ENCODE results near the gene PITHD1.

PITHD1 gene

DNA sequence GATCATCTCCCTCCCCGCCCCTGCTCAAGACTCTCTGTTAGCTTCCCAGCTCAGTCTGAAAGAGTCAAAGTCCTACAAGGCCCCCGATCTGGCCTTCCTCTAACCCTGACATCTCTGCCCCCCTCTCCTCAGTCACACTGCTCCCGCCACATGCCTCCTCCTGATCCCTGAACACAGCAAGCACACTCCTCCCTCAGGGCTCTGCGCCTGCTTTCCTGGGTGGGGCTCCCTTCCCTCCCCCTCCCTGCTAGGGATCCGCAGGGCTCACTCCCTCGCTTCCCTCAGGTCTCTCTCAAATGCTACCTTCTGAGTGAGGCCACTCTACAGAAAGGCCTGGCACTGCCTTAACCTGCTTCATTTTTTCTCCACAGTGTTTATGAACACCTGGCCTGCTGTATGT, 28.1 kb downstream of the PITHD1 start:
- Histone ChIP-seq H3K36me3 (ENCODE audit: insufficient read depth, low read length) (peaks cover 4% of the 10 kb centered on the region; the same call in 1 of the 2 replicates), H3K9me3 (ENCODE audit: low read length) (no peaks in the 10 kb centered on the region), H3K9ac (ENCODE audit: low read length) (no peak overlapping the region), H3K9me2 (ENCODE audit: low read depth, low read length) (no peaks in the 10 kb centered on the region), H3K79me2 (ENCODE audit: insufficient read depth, low read length) (no peaks in the 10 kb centered on the region), H3F3A (ENCODE audit: insufficient read depth, low read length) (no peaks in the 10 kb centered on the region), H2AFZ (ENCODE audit: low read length) (no peak overlapping the region), H3K27me3 (ENCODE audit: insufficient read depth, low read length) (no peaks in the 10 kb centered on the region), H3K4me2 (ENCODE audit: low read length) (no peak overlapping the region), H3K4me3 (ENCODE audit: low read depth, low read length, poor library complexity, severe bottlenecking) (no peak overlapping the region), H3K27ac (ENCODE audit: low read depth, low read length, poor library complexity, severe bottlenecking) (no peak overlapping the region), H4K20me1 (ENCODE audit: insufficient read depth, low read length) (no peaks in the 10 kb centered on the region), H3K4me1 (ENCODE audit: insufficient read depth, low read length, severe bottlenecking) (peaks cover 18% of the 10 kb centered on the region)
- TF ChIP-seq, protein P1, sequence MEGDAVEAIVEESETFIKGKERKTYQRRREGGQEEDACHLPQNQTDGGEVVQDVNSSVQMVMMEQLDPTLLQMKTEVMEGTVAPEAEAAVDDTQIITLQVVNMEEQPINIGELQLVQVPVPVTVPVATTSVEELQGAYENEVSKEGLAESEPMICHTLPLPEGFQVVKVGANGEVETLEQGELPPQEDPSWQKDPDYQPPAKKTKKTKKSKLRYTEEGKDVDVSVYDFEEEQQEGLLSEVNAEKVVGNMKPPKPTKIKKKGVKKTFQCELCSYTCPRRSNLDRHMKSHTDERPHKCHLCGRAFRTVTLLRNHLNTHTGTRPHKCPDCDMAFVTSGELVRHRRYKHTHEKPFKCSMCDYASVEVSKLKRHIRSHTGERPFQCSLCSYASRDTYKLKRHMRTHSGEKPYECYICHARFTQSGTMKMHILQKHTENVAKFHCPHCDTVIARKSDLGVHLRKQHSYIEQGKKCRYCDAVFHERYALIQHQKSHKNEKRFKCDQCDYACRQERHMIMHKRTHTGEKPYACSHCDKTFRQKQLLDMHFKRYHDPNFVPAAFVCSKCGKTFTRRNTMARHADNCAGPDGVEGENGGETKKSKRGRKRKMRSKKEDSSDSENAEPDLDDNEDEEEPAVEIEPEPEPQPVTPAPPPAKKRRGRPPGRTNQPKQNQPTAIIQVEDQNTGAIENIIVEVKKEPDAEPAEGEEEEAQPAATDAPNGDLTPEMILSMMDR (IDR thresholded peaks at IDR 0.05; ENCODE audit: low read length): no peak
- TF ChIP-seq EZH2 (IDR thresholded peaks at IDR 0.05; ENCODE audit: borderline replicate concordance, low read length): no peak

DNA sequence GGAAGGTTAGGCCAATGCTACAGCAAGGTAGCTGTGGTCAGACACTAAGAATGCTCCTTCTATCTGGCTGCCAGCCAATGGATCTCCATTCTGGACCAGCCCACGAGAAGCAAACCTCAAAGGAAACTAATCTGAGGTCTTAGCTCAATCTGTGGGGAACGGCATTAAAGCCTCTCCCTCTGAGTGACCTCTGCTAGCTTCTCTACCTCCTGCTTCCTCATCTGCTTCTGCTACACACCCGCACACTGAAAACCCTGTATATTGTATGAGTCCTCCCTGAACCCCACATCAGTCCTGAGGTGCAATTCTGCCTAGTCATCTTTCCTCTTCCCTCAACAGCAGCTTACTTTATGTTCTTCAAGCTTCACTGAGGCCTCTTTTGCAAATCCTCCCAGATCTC, 29.2 kb downstream of the PITHD1 start:
- no peak overlapping the region for H2AFZ ChIP-seq (ENCODE audit: low read length)
- no peak overlapping the region for H3K4me2 ChIP-seq (ENCODE audit: low read length)
- H3K27ac ChIP-seq (ENCODE audit: low read depth, low read length, poor library complexity, severe bottlenecking): no peak overlapping the region
- H3F3A ChIP-seq (ENCODE audit: insufficient read depth, low read length): no peaks in the 10 kb centered on the region
- no peak overlapping the region for H3K9ac ChIP-seq (ENCODE audit: low read length)
- H3K36me3 ChIP-seq (ENCODE audit: insufficient read depth, low read length): peaks cover 4% of the 10 kb centered on the region; the same call in 1 of the 2 replicates
- H3K4me1 ChIP-seq (ENCODE audit: insufficient read depth, low read length, severe bottlenecking): peaks cover 13% of the 10 kb centered on the region
- no peaks in the 10 kb centered on the region for H3K9me3 ChIP-seq (ENCODE audit: low read length)
- H4K20me1 ChIP-seq (ENCODE audit: insufficient read depth, low read length): no peaks in the 10 kb centered on the region
- no peaks in the 10 kb centered on the region for H3K79me2 ChIP-seq (ENCODE audit: insufficient read depth, low read length)
- no peaks in the 10 kb centered on the region for H3K9me2 ChIP-seq (ENCODE audit: low read depth, low read length)
- TF ChIP-seq, protein P1 (IDR thresholded peaks at IDR 0.05; ENCODE audit: low read length): no peak
- no peak for TF ChIP-seq EZH2 (IDR thresholded peaks at IDR 0.05; ENCODE audit: borderline replicate concordance, low read length)
- no peaks in the 10 kb centered on the region for H3K27me3 ChIP-seq (ENCODE audit: insufficient read depth, low read length)
- no peak overlapping the region for H3K4me3 ChIP-seq (ENCODE audit: low read depth, low read length, poor library complexity, severe bottlenecking)

DNA sequence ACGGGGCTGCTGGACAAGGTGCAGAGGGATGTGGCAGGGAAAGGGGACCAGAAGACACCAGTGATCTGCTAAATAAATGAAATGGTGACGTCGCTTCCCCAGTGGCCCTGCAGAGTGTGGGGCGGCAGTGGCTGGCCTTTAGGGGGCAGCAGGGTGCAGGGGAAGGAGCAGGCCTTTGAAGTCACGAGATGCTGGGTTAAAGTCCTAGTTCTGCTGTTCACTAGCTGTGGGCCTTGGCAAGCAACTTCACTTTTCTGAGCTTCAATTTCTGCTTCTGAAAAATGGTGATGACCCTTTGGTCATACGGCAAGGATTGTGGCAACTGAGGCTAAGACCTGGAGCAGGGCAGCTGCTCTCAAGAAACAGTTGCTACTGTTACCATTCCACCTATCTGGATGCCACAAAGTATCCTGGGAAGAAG, 31.5 kb downstream of the PITHD1 start:
- TF ChIP-seq, protein P1 (IDR thresholded peaks at IDR 0.05; ENCODE audit: low read length): peak; percentile 96
- TF ChIP-seq EZH2 (IDR thresholded peaks at IDR 0.05; ENCODE audit: borderline replicate concordance, low read length): no peak
- no peaks in the 10 kb centered on the region for H4K20me1 ChIP-seq (ENCODE audit: insufficient read depth, low read length)
- peaks cover 11% of the 10 kb centered on the region; the same call in 1 of the 2 replicates for H3K36me3 ChIP-seq (ENCODE audit: insufficient read depth, low read length)
- no peaks in the 10 kb centered on the region for H3K79me2 ChIP-seq (ENCODE audit: insufficient read depth, low read length)
- no peak overlapping the region for H3K4me2 ChIP-seq (ENCODE audit: low read length)
- no peaks in the 10 kb centered on the region for H3K9me2 ChIP-seq (ENCODE audit: low read depth, low read length)
- no peak overlapping the region for H3K9ac ChIP-seq (ENCODE audit: low read length)
- H3K9me3 ChIP-seq (ENCODE audit: low read length): no peaks in the 10 kb centered on the region
- H3K4me1 ChIP-seq (ENCODE audit: insufficient read depth, low read length, severe bottlenecking): peaks cover 13% of the 10 kb centered on the region
- no peaks in the 10 kb centered on the region for H3K27me3 ChIP-seq (ENCODE audit: insufficient read depth, low read length)
- no peak overlapping the region for H3K4me3 ChIP-seq (ENCODE audit: low read depth, low read length, poor library complexity, severe bottlenecking)
- H3F3A ChIP-seq (ENCODE audit: insufficient read depth, low read length): no peaks in the 10 kb centered on the region
- H3K27ac ChIP-seq (ENCODE audit: low read depth, low read length, poor library complexity, severe bottlenecking): peak overlapping the region; percentile 37
- no peak overlapping the region for H2AFZ ChIP-seq (ENCODE audit: low read length)
